Measurements from ENCODE around the gene PLXDC2. TPM values are rescaled to one million over a fixed set of nuclear protein-coding genes. Genes with fewer than 3 reads are reported as not detected.

Gene PLXDC2
- total and polyA plus RNA-seq, 2 donors from 2014 or later, result 11.9 to 42.1 TPM

DNA sequence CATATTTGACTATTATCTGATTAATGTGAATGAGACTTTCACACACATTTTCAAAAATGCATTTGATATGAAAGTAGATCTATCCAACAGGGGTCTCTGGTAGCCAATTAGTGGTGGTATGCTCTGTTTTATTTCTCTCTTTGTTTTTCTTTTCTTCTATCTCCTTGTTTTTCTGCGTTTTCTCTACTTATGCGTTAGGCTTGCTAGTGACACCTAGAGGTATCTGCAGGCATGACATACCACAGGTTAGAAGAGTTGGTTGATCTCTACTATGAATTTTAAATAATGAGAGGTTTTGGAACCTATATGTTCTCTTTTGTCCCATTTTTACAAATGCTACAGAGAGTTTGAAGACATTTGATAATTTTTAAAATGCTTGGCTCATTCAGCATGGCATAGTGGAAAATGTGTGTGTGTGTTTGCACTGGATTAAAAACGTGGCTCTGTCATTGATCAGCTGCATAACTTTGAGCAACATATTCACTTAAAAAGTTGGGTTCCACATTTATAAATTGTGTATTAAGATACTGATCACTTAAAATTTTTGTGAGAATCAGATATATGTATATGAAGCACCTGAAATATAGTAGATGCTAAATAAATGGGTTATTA lies 28.1 kb upstream of the PLXDC2 start:
- Histone ChIP-seq H3K27ac (ENCODE audit: low read depth in 2 of 2, low read length in 2 of 2) (no peak overlapping the region), H3K4me1 (ENCODE audit: control insufficient read depth in 2 of 3, insufficient read depth in 2 of 3, low read depth in 1 of 3, low read length in 3 of 3) (no peaks in the 10 kb centered on the region), H3K9me3 (ENCODE audit: control insufficient read depth in 2 of 3, insufficient read depth in 1 of 3, low read length in 3 of 3) (no peaks in the 10 kb centered on the region), H3K9ac (ENCODE audit: low read length in 3 of 3) (no peak overlapping the region), H3K4me3 (ENCODE audit: low read length in 3 of 3) (no peak overlapping the region), H3K36me3 (ENCODE audit: control insufficient read depth in 2 of 3, insufficient read depth in 3 of 3, low read length in 3 of 3) (no peaks in the 10 kb centered on the region), H3K27me3 (ENCODE audit: control insufficient read depth, insufficient read depth, low read length) (no peaks in the 10 kb centered on the region)
- FAIRE-seq (peak; percentile 51), DNase-seq (peak in 3 of 5 donors; percentile 24 to 64 (median 43))
- intact Hi-C loops (cut with DNase I), result no loop called here
- TF ChIP-seq, protein P1, sequence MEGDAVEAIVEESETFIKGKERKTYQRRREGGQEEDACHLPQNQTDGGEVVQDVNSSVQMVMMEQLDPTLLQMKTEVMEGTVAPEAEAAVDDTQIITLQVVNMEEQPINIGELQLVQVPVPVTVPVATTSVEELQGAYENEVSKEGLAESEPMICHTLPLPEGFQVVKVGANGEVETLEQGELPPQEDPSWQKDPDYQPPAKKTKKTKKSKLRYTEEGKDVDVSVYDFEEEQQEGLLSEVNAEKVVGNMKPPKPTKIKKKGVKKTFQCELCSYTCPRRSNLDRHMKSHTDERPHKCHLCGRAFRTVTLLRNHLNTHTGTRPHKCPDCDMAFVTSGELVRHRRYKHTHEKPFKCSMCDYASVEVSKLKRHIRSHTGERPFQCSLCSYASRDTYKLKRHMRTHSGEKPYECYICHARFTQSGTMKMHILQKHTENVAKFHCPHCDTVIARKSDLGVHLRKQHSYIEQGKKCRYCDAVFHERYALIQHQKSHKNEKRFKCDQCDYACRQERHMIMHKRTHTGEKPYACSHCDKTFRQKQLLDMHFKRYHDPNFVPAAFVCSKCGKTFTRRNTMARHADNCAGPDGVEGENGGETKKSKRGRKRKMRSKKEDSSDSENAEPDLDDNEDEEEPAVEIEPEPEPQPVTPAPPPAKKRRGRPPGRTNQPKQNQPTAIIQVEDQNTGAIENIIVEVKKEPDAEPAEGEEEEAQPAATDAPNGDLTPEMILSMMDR (IDR thresholded peaks at IDR 0.05; ENCODE audit: borderline replicate concordance, extremely low read depth, insufficient read depth), result peak; percentile 67

- Histone ChIP-seq H3K9me3 (ENCODE audit: control insufficient read depth in 2 of 3, insufficient read depth in 1 of 3, low read length in 3 of 3) (no peaks in the 10 kb centered on the region), H3K9ac (ENCODE audit: low read length in 3 of 3) (no peak overlapping the region), H3K36me3 (ENCODE audit: control insufficient read depth in 2 of 3, insufficient read depth in 3 of 3, low read length in 3 of 3) (no peaks in the 10 kb centered on the region), H3K4me1 (ENCODE audit: control insufficient read depth in 2 of 3, insufficient read depth in 2 of 3, low read depth in 1 of 3, low read length in 3 of 3) (no peaks in the 10 kb centered on the region), H3K27me3 (ENCODE audit: control insufficient read depth, insufficient read depth, low read length) (no peaks in the 10 kb centered on the region), H3K4me3 (ENCODE audit: low read length in 3 of 3) (no peak overlapping the region), H3K27ac (ENCODE audit: low read depth in 2 of 2, low read length in 2 of 2) (no peak overlapping the region)
- intact Hi-C loops (cut with DNase I), result no loop called here
- TF ChIP-seq, protein P1 (IDR thresholded peaks at IDR 0.05; ENCODE audit: borderline replicate concordance, extremely low read depth, insufficient read depth), result no peak
- DNase-seq (no peak), FAIRE-seq (no peak)
Measured at GRCh38 chr10:19788902-19789301, 27.3 kb upstream of the PLXDC2 start.

DNA sequence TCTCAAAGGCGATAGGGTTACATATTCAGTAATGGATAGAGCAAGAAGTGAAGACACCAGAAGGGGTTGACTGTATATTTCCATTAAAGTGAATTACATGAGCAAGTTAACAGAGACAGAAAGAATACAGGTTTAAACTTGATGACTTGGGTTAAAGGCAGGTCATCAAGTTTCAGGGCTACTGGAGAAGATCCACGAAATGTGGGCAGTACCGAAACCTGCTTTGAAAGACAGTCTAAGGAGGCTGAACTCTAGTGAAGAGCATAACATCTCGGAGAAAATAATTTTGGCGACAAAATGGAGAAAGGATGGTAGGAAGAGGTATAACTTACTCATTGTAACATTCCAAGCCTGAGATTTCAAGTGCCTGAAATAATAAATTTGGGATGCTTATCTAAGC lies 26.6 kb upstream of the PLXDC2 start:
- no peaks in the 10 kb centered on the region for H3K27me3 ChIP-seq (ENCODE audit: control insufficient read depth, insufficient read depth, low read length)
- H3K4me1 ChIP-seq (ENCODE audit: control insufficient read depth in 2 of 3, insufficient read depth in 2 of 3, low read depth in 1 of 3, low read length in 3 of 3), result no peaks in the 10 kb centered on the region
- H3K36me3 ChIP-seq (ENCODE audit: control insufficient read depth in 2 of 3, insufficient read depth in 3 of 3, low read length in 3 of 3), result no peaks in the 10 kb centered on the region
- FAIRE-seq (no peak), DNase-seq (no peak)
- no peak overlapping the region for H3K9ac ChIP-seq (ENCODE audit: low read length in 3 of 3)
- no peaks in the 10 kb centered on the region for H3K9me3 ChIP-seq (ENCODE audit: control insufficient read depth in 2 of 3, insufficient read depth in 1 of 3, low read length in 3 of 3)
- H3K27ac ChIP-seq (ENCODE audit: low read depth in 2 of 2, low read length in 2 of 2), result no peak overlapping the region
- H3K4me3 ChIP-seq (ENCODE audit: low read length in 3 of 3), result no peak overlapping the region
- TF ChIP-seq, protein P1 (IDR thresholded peaks at IDR 0.05; ENCODE audit: borderline replicate concordance, extremely low read depth, insufficient read depth), result no peak
- intact Hi-C loops (cut with DNase I), result no loop called here

DNA sequence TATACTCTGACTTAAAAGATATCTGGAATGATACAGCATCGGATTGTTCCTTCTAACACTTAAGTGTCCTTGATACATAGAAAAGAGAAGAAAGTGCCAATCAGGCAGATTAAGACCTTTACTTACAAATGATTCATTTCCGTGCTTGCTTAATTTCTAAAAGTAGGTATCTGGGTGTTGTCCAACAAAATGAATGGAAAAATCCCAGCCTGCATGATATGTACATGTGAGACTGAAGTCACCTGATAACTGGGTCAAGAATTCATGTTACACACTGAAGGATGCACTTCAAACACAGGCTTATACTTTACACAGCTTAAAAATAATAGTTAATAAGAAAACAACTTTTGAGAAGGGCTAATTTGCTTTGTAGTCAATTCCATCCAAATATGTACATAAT lies 25.2 kb upstream of the PLXDC2 start:
- H3K4me3 ChIP-seq (ENCODE audit: low read length in 3 of 3), result no peak overlapping the region
- H3K27ac ChIP-seq (ENCODE audit: low read depth in 2 of 2, low read length in 2 of 2), result no peak overlapping the region
- intact Hi-C loops (cut with DNase I), result no loop called here
- no peak for FAIRE-seq
- H3K9me3 ChIP-seq (ENCODE audit: control insufficient read depth in 2 of 3, insufficient read depth in 1 of 3, low read length in 3 of 3), result no peaks in the 10 kb centered on the region
- DNase-seq, result no peak
- H3K4me1 ChIP-seq (ENCODE audit: control insufficient read depth in 2 of 3, insufficient read depth in 2 of 3, low read depth in 1 of 3, low read length in 3 of 3), result no peaks in the 10 kb centered on the region
- TF ChIP-seq, protein P1 (IDR thresholded peaks at IDR 0.05; ENCODE audit: borderline replicate concordance, extremely low read depth, insufficient read depth), result no peak
- H3K9ac ChIP-seq (ENCODE audit: low read length in 3 of 3), result no peak overlapping the region
- H3K36me3 ChIP-seq (ENCODE audit: control insufficient read depth in 2 of 3, insufficient read depth in 3 of 3, low read length in 3 of 3), result no peaks in the 10 kb centered on the region
- H3K27me3 ChIP-seq (ENCODE audit: control insufficient read depth, insufficient read depth, low read length), result no peaks in the 10 kb centered on the region

All from kidney (tissue), 14 donors.